Uterus (tissue), 4 donors: Measurements from ENCODE around the gene NUBPL. TPM values are rescaled to one million over a fixed set of nuclear protein-coding genes. Genes with fewer than 3 reads are reported as not detected.
"Not testable (repeated sequence)": the region's sequence is repeated elsewhere in the genome, so short reads cannot be mapped to it uniquely, and the experiment has no call there.

Experiments
- DNase-seq, 2 donors: peaks; one replicate each; pipeline ENCODE4 v3.0.0-alpha.2; 2019 to 2020
- H3K27ac ChIP-seq, 2 donors: fragments of 200-600 bp; sonication (generic); 1 replicate in 1 of 2; 2 replicates in 1 of 2; pipeline ENCODE4 v1.5.1; 2016 to 2018
- H3K27me3 ChIP-seq, 2 donors: fragments of 200-600 bp; sonication (generic); one replicate each; pipeline ENCODE4 v1.5.1; 2018 to 2019; ENCODE audit warnings: control low read depth in 1 of 2
- H3K36me3 ChIP-seq, 2 donors: fragments of 200-600 bp; sonication (generic); one replicate each; pipeline ENCODE4 v1.5.1; 2019; ENCODE audit warnings: control low read depth in 1 of 2
- H3K4me1 ChIP-seq, 2 donors: fragments of 200-600 bp; sonication (generic); one replicate each; pipeline ENCODE4 v1.5.1; 2018 to 2019; ENCODE audit warnings: control low read depth in 1 of 2
- H3K4me3 ChIP-seq, 2 donors: fragments of 200-600 bp; sonication (generic); 1 replicate in 1 of 2; 2 replicates in 1 of 2; pipeline ENCODE4 v1.5.1; 2018 to 2019; ENCODE audit warnings: mild to moderate bottlenecking in 1 of 2
- H3K9me3 ChIP-seq, 2 donors: fragments of 200-600 bp; sonication (generic); one replicate each; pipeline ENCODE4 v1.5.1; 2019; ENCODE audit warnings: control low read depth in 1 of 2
- CTCF ChIP-seq, 4 experiments: fragments of 200-600 bp in 2 of 4; fragments of 450-650 bp in 2 of 4; sonication (generic) in 2 of 4; IDR thresholded peaks; one replicate each; pipeline ENCODE4 v1.5.1; 2016 to 2019; ENCODE audit warnings: antibody characterized with exemption in 4 of 4, mild to moderate bottlenecking in 2 of 4, moderate library complexity in 1 of 4
- POLR2A ChIP-seq, 2 donors: fragments of 450-650 bp; IDR thresholded peaks; one replicate each; pipeline ENCODE4 v1.6.1; 2016; ENCODE audit warnings: antibody characterized with exemption in 2 of 2, mild to moderate bottlenecking in 1 of 2, moderate library complexity in 1 of 2
- intact Hi-C: fragments of 100-400 bp; cut with DNase I; formaldehyde crosslinking; loops from one replicate; pipeline ENCODE4 v1.15.1; 2023; ENCODE audit warnings: low total_unique reads
- total RNA-seq, 4 donors: library from RNA; depleted of rRNA in 3 of 4; stranded (reverse); fragments of >200 nt in 3 of 4; gene quantifications; one replicate each; pipeline versions ENCODE4 v1.1.0 to v1.2.4, GENCODE V29; 2014 to 2023
- donor health status: DM: yes; HTN: yes; CAD: no.

Gene NUBPL
- total RNA-seq, 4 donors from 2014 or later: 1.5 to 31.5 (median 12.2) TPM

- H3K27ac ChIP-seq, H3K4me3 ChIP-seq, H3K4me1 ChIP-seq, intact Hi-C loops, H3K27me3 ChIP-seq, H3K9me3 ChIP-seq, H3K36me3 ChIP-seq, DNase-seq: not testable (repeated sequence)
These were observed 252.7 kb downstream of the NUBPL start for GRCh38 chr14:31813724-31814490.

- no peaks in the 10 kb centered on the region for H3K27me3 ChIP-seq
- no peak overlapping the region for H3K27ac ChIP-seq
- H3K9me3 ChIP-seq: no peaks in the 10 kb centered on the region
- no peaks in the 10 kb centered on the region for H3K36me3 ChIP-seq
- TF ChIP-seq POLR2A (IDR thresholded peaks at IDR 0.05) (no peak), CTCF (IDR thresholded peaks at IDR 0.05) (no peak)
- intact Hi-C loops: no loop called here
- no peak for DNase-seq
- no peak overlapping the region for H3K4me3 ChIP-seq
- no peaks in the 10 kb centered on the region for H3K4me1 ChIP-seq
These were observed 258.1 kb downstream of the NUBPL start for GRCh38 chr14:31819281-31819680.

GRCh38 chr14:31825459-31825858 lies 264.3 kb downstream of the NUBPL start:
- no peak overlapping the region for H3K4me3 ChIP-seq
- TF ChIP-seq POLR2A (IDR thresholded peaks at IDR 0.05) (no peak), CTCF (IDR thresholded peaks at IDR 0.05) (no peak)
- peaks cover 0 to 7% of the 10 kb centered on the region in 2 donors for H3K4me1 ChIP-seq
- intact Hi-C loops: no loop called here
- no peaks in the 10 kb centered on the region for H3K9me3 ChIP-seq
- H3K36me3 ChIP-seq: no peaks in the 10 kb centered on the region
- H3K27me3 ChIP-seq: no peaks in the 10 kb centered on the region
- H3K27ac ChIP-seq: no peak overlapping the region
- no peak for DNase-seq

- DNase-seq: no peak
- no peak for TF ChIP-seq CTCF (IDR thresholded peaks at IDR 0.05)
- no peak for TF ChIP-seq POLR2A (IDR thresholded peaks at IDR 0.05)
- Histone ChIP-seq H3K4me1 (peaks cover 0 to 7% of the 10 kb centered on the region in 2 donors), H3K27ac (no peak overlapping the region), H3K36me3 (no peaks in the 10 kb centered on the region), H3K27me3 (no peaks in the 10 kb centered on the region), H3K4me3 (no peak overlapping the region), H3K9me3 (no peaks in the 10 kb centered on the region)
- intact Hi-C loops: no loop called here
These were observed 266.1 kb downstream of the NUBPL start for GRCh38 chr14:31827325-31827724.

- Histone ChIP-seq H3K9me3 (no peaks in the 10 kb centered on the region), H3K36me3 (no peaks in the 10 kb centered on the region), H3K4me3 (no peak overlapping the region), H3K27ac (peak overlapping the region; percentile 12 to 22), H3K4me1 (peaks cover 0 to 7% of the 10 kb centered on the region in 2 donors), H3K27me3 (no peaks in the 10 kb centered on the region)
- intact Hi-C loops: no loop called here
- DNase-seq: no peak
- TF ChIP-seq CTCF (IDR thresholded peaks at IDR 0.05) (no peak), POLR2A (IDR thresholded peaks at IDR 0.05) (no peak)
These were observed 268.0 kb downstream of the NUBPL start for GRCh38 chr14:31828946-31829868.
